Neural cell (in vitro differentiated cells): Measurements from ENCODE around the gene RELT. TPM values are rescaled to one million over a fixed set of nuclear protein-coding genes. Genes with fewer than 3 reads are reported as not detected.

Experiments
- H2AFZ ChIP-seq: fragments of 200-600, 300-800 bp; sonication (generic), shearing (Covaris generic); 2 replicates; pipeline ENCODE4 v1.6.0; 2014; ENCODE audit warnings: low read depth, mild to moderate bottlenecking, antibody characterized with exemption, low read length, moderate library complexity
- H3F3A ChIP-seq: fragments of 200-600 bp; shearing (Covaris generic); 2 replicates; pipeline ENCODE4 v1.6.1; 2016; ENCODE audit warnings: mild to moderate bottlenecking, moderate library complexity, mixed read lengths, antibody characterized with exemption, low read length; ENCODE audit not compliant: insufficient read depth, poor library complexity, severe bottlenecking
- H3K27ac ChIP-seq: fragments of 200-600, 300-800 bp; sonication (generic), shearing (Covaris generic); 2 replicates; pipeline ENCODE4 v1.5.1; 2014; ENCODE audit warnings: mild to moderate bottlenecking, low read length, moderate library complexity
- H3K27me3 ChIP-seq: fragments of 300-800, 200-600 bp; sonication (generic), shearing (Covaris generic); 2 replicates; pipeline ENCODE4 v1.6.0; 2014; ENCODE audit warnings: mild to moderate bottlenecking, low read depth, low read length, moderate library complexity; ENCODE audit not compliant: insufficient read depth
- H3K36me3 ChIP-seq: fragments of 300-800, 200-600 bp; sonication (generic), shearing (Covaris generic); 2 replicates; pipeline ENCODE4 v1.5.1; 2014; ENCODE audit warnings: mild to moderate bottlenecking, antibody characterized with exemption, low read length, moderate library complexity; ENCODE audit not compliant: insufficient read depth
- H3K4me2 ChIP-seq: fragments of 300-800, 200-600 bp; sonication (generic), shearing (Covaris generic); 2 replicates; pipeline ENCODE4 v1.6.0; 2014; ENCODE audit warnings: mild to moderate bottlenecking, low read length
- H3K4me3 ChIP-seq: fragments of 300-800, 200-600 bp; sonication (generic), shearing (Covaris generic); 2 replicates; pipeline ENCODE4 v1.5.1; 2014; ENCODE audit warnings: mild to moderate bottlenecking, low read length, moderate library complexity
- H3K79me2 ChIP-seq: fragments of 200-600 bp; shearing (Covaris generic); replicated peaks from 2 replicates; pipeline ENCODE4 v1.6.0; 2014; ENCODE audit warnings: mild to moderate bottlenecking, low read length, moderate library complexity; ENCODE audit not compliant: insufficient read depth
- H3K9ac ChIP-seq: fragments of 300-800, 200-600 bp; sonication (generic), shearing (Covaris generic); 2 replicates; pipeline ENCODE4 v1.6.1; 2016; ENCODE audit warnings: mild to moderate bottlenecking, low read length, mixed read lengths
- H3K9me2 ChIP-seq: fragments of 200-600 bp; shearing (Covaris generic); 2 replicates; pipeline ENCODE4 v1.6.1; 2016; ENCODE audit warnings: mild to moderate bottlenecking, low read length, mixed read lengths; ENCODE audit not compliant: insufficient read depth
- H3K9me3 ChIP-seq: fragments of 200-600, 300-800 bp; sonication (generic), shearing (Covaris generic); 2 replicates; pipeline ENCODE4 v1.6.1; 2016; ENCODE audit warnings: mild to moderate bottlenecking, mixed run types, low read length, moderate library complexity, mixed read lengths
- H4K20me1 ChIP-seq: fragments of 200-600 bp; shearing (Covaris generic); 2 replicates; pipeline ENCODE4 v1.6.1; 2016; ENCODE audit warnings: mild to moderate bottlenecking, mixed run types; ENCODE audit not compliant: insufficient read depth
- EP300 ChIP-seq: fragments of 450-650 bp; conservative IDR thresholded peaks from 2 replicates; pipeline ENCODE4 v1.6.1; 2014; ENCODE audit warnings: antibody characterized with exemption, mild to moderate bottlenecking, moderate library complexity; ENCODE audit not compliant: poor library complexity, severe bottlenecking
- EZH2 ChIP-seq: fragments of 200-600, 300-800 bp; shearing (Covaris generic), sonication (generic); IDR thresholded peaks from 2 replicates; pipeline ENCODE4 v1.6.1; 2014; ENCODE audit warnings: antibody characterized with exemption, low read length, borderline replicate concordance, mild to moderate bottlenecking; ENCODE audit not compliant: insufficient read depth, poor library complexity, severe bottlenecking
- MXI1 ChIP-seq: fragments of 450-650 bp; conservative IDR thresholded peaks from 2 replicates; pipeline ENCODE4 v1.6.1; 2014; ENCODE audit warnings: antibody characterized with exemption, mild to moderate bottlenecking; ENCODE audit not compliant: poor library complexity, severe bottlenecking
- POLR2AphosphoS5 ChIP-seq: IDR thresholded peaks from 2 replicates; pipeline ENCODE4 v1.6.1; 2012
- RAD21 ChIP-seq: fragments of 450-650 bp; conservative IDR thresholded peaks from 2 replicates; pipeline ENCODE4 v1.6.1; 2014; ENCODE audit warnings: antibody characterized with exemption, mild to moderate bottlenecking, moderate library complexity
- TAF1 ChIP-seq: IDR thresholded peaks from 2 replicates; pipeline ENCODE4 v1.6.1; 2012; ENCODE audit warnings: low read depth
- polyA plus RNA-seq: library from polyadenylated mRNA; depleted of rRNA; stranded (reverse); fragments of >200 nt; gene quantifications from 2 replicates; pipeline ENCODE4 v1.2.3, GENCODE V29; 2014
- TF ChIP-seq, protein P1 (sequence below): fragments of 450-650 bp; IDR thresholded peaks from 2 replicates; pipeline ENCODE4 v1.5.1; 2014; ENCODE audit warnings: antibody characterized with exemption, mild to moderate bottlenecking, moderate library complexity; ENCODE audit not compliant: poor library complexity, severe bottlenecking
- TF ChIP-seq, protein P2 (sequence below): IDR thresholded peaks from 2 replicates; pipeline ENCODE4 v1.6.1; 2012; ENCODE audit warnings: borderline replicate concordance

The RELT gene
- polyA plus RNA-seq, 1 donor from 2014 or later = 12.4 TPM

DNA sequence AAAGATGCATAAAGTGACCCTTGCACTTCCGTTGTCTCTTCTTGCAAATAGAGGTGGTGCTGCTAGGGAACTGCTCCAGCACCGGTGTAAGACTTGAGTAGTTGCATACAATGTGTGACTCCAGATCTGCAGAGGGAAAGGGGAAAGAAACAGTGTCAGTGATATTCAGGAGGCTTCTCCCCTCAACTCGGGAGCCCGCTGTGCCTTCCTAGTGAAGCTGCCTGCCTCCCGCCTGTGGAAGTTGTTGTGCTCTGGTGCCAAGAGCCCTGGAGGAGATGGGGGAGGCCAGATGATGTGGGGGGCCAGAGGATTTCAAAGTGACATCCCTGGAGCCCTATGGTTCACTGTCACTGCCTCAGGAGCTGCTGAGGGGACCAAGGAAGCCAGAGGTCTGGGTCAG, 30.4 kb downstream of the RELT start:
- Histone ChIP-seq H3K9ac (no peak overlapping the region), H3K36me3 (peaks cover 22% of the 10 kb centered on the region), H3K27ac (no peak overlapping the region), H3K4me2 (no peak overlapping the region), H3K27me3 (no peaks in the 10 kb centered on the region), H3K4me3 (no peak overlapping the region), H4K20me1 (no peaks in the 10 kb centered on the region), H2AFZ (no peak overlapping the region), H3F3A (no peaks in the 10 kb centered on the region), H3K79me2 (no peaks in the 10 kb centered on the region), H3K9me3 (no peaks in the 10 kb centered on the region), H3K9me2 (no peaks in the 10 kb centered on the region)
- TF ChIP-seq MXI1 (no peak), TAF1 (no peak), RAD21 (no peak), EZH2 (no peak), POLR2AphosphoS5 (no peak), EP300 (no peak)
- TF ChIP-seq, protein P1, sequence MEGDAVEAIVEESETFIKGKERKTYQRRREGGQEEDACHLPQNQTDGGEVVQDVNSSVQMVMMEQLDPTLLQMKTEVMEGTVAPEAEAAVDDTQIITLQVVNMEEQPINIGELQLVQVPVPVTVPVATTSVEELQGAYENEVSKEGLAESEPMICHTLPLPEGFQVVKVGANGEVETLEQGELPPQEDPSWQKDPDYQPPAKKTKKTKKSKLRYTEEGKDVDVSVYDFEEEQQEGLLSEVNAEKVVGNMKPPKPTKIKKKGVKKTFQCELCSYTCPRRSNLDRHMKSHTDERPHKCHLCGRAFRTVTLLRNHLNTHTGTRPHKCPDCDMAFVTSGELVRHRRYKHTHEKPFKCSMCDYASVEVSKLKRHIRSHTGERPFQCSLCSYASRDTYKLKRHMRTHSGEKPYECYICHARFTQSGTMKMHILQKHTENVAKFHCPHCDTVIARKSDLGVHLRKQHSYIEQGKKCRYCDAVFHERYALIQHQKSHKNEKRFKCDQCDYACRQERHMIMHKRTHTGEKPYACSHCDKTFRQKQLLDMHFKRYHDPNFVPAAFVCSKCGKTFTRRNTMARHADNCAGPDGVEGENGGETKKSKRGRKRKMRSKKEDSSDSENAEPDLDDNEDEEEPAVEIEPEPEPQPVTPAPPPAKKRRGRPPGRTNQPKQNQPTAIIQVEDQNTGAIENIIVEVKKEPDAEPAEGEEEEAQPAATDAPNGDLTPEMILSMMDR = no peak

DNA sequence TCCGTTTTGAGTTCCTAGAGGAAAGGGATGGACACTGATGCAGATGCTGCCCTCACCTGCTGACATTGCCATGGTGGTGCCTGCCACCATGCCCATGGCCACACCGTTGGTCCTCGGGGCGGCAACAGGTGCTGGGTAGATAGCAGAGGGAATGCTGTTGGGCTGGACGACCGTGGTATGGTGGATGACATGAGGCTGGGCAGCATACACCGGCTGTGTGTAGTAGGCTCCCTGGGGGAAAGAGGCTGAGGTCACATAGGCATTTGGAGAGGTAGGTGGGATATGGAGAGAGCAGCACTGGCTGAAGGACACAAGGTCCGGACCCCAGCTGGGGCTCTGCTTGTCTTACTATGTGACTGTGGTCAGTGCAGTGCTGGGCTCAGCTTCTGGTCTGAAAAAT, 33.2 kb downstream of the RELT start:
- Histone ChIP-seq H2AFZ (no peak overlapping the region), H3K79me2 (no peaks in the 10 kb centered on the region), H3K4me3 (no peak overlapping the region), H3K9ac (no peak overlapping the region), H3K27me3 (no peaks in the 10 kb centered on the region), H3K9me2 (no peaks in the 10 kb centered on the region), H3K4me2 (no peak overlapping the region), H4K20me1 (no peaks in the 10 kb centered on the region), H3K36me3 (peaks cover 22% of the 10 kb centered on the region), H3K27ac (no peak overlapping the region), H3K9me3 (no peaks in the 10 kb centered on the region), H3F3A (no peaks in the 10 kb centered on the region)
- no peak for TF ChIP-seq EP300
- TF ChIP-seq POLR2AphosphoS5 = no peak
- TF ChIP-seq, protein P2, sequence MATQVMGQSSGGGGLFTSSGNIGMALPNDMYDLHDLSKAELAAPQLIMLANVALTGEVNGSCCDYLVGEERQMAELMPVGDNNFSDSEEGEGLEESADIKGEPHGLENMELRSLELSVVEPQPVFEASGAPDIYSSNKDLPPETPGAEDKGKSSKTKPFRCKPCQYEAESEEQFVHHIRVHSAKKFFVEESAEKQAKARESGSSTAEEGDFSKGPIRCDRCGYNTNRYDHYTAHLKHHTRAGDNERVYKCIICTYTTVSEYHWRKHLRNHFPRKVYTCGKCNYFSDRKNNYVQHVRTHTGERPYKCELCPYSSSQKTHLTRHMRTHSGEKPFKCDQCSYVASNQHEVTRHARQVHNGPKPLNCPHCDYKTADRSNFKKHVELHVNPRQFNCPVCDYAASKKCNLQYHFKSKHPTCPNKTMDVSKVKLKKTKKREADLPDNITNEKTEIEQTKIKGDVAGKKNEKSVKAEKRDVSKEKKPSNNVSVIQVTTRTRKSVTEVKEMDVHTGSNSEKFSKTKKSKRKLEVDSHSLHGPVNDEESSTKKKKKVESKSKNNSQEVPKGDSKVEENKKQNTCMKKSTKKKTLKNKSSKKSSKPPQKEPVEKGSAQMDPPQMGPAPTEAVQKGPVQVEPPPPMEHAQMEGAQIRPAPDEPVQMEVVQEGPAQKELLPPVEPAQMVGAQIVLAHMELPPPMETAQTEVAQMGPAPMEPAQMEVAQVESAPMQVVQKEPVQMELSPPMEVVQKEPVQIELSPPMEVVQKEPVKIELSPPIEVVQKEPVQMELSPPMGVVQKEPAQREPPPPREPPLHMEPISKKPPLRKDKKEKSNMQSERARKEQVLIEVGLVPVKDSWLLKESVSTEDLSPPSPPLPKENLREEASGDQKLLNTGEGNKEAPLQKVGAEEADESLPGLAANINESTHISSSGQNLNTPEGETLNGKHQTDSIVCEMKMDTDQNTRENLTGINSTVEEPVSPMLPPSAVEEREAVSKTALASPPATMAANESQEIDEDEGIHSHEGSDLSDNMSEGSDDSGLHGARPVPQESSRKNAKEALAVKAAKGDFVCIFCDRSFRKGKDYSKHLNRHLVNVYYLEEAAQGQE = no peak
- TF ChIP-seq, protein P1 = no peak
- no peak for TF ChIP-seq EZH2
- TF ChIP-seq TAF1 = no peak
